Psoas muscle (tissue), 8 donors: Measurements from ENCODE around the gene CLK2. TPM values are rescaled to one million over a fixed set of nuclear protein-coding genes. Genes with fewer than 3 reads are reported as not detected.
"Not testable (repeated sequence)": the region's sequence is repeated elsewhere in the genome, so short reads cannot be mapped to it uniquely, and the experiment has no call there.

Source experiments
- ATAC-seq, 4 donors: fragments of 200-7000 bp; cut with Tn5 transposase; one replicate each; pipeline ENCODE4 v1.9.1; 2020; ENCODE audit warnings: moderate library complexity in 3 of 4, mild to moderate bottlenecking in 2 of 4
- DNase-seq, 2 donors: peaks; one replicate each; pipeline ENCODE4 v3.0.0-alpha.2; 2020
- H3K27ac ChIP-seq: fragments of 200-600 bp; one replicate; pipeline ENCODE4 v1.8.0; 2022
- H3K27me3 ChIP-seq, 3 donors: fragments of 200-600 bp in 1 of 3; one replicate each; pipeline versions ENCODE4 v1.6.1 to v1.8.0; 2013 to 2022; ENCODE audit warnings: low read length in 2 of 3, mild to moderate bottlenecking in 2 of 3, moderate library complexity in 1 of 3; ENCODE audit not compliant: insufficient read depth in 3 of 3
- H3K36me3 ChIP-seq, 2 donors: fragments of 200-600 bp in 1 of 2; one replicate each; pipeline versions ENCODE4 v1.6.1 to v1.8.0; 2013 to 2022; ENCODE audit warnings: low read depth in 1 of 2, mild to moderate bottlenecking in 1 of 2, moderate library complexity in 1 of 2; ENCODE audit not compliant: insufficient read depth in 1 of 2
- H3K4me1 ChIP-seq: fragments of 200-600 bp; one replicate; pipeline ENCODE4 v1.8.0; 2022
- H3K4me3 ChIP-seq: fragments of 200-600 bp; one replicate; pipeline ENCODE4 v1.8.0; 2022; ENCODE audit warnings: mild to moderate bottlenecking
- H3K9me3 ChIP-seq: fragments of 200-600 bp; one replicate; pipeline ENCODE4 v1.8.0; 2022
- WGBS, 3 donors: extraction: QIAGEN DNeasy Blood & Tissue Kit; methylation state at CpG; one replicate each; pipeline versions ENCODE4 v1.1.6 to v1.1.7; 2013; 5-methylcytosine and 5-hydroxymethylcytosine counted together
- intact Hi-C, 2 donors: fragments of 100-400 bp; cut with DNase I; formaldehyde crosslinking; loops; one replicate each; pipeline versions ENCODE4 v1.11.0 to v1.14.2; 2022
- polyA plus RNA-seq, 3 donors: library from polyadenylated mRNA; stranded (reverse); fragments of 200-250 nt; gene quantifications; one replicate each; pipeline ENCODE4 v1.2.3, GENCODE V29; 2013
- total RNA-seq, 4 donors: library from RNA; stranded (reverse); fragmentation: NEBNext Ultra II Directional in 2 of 4; extraction: Animal tissue kit (Norgen Biotek cat#: 25700) in 2 of 4; gene quantifications; one replicate each; pipeline versions ENCODE4 v1.2.1 to v1.2.4, GENCODE V29; 2021 to 2023
- TF ChIP-seq, protein P1 (sequence below): fragments of 200-600 bp; IDR thresholded peaks from one replicate; pipeline ENCODE4 v1.8.0; 2022; ENCODE audit warnings: antibody characterized with exemption
- donor health status: healthy with polysubstance abuse.
- donor health status: DM: no; HTN: no; CAD: no; lungs with moderate emphysema.
- donor health status: Bipolar disorder and iron deficiency.
- donor health status: healthy.
- donor health status: DM: yes; HTN: yes; CAD: no.
- donor health status: DM: no; HTN: no; CAD: no.
- donor health status: DM: no; HTN: no; CAD: no.
- donor health status: DM: yes; HTN: yes; CAD: no.

The CLK2 gene
- total and polyA plus RNA-seq, 7 donors: 11.7 to 28.5 (median 20.9) TPM

DNA sequence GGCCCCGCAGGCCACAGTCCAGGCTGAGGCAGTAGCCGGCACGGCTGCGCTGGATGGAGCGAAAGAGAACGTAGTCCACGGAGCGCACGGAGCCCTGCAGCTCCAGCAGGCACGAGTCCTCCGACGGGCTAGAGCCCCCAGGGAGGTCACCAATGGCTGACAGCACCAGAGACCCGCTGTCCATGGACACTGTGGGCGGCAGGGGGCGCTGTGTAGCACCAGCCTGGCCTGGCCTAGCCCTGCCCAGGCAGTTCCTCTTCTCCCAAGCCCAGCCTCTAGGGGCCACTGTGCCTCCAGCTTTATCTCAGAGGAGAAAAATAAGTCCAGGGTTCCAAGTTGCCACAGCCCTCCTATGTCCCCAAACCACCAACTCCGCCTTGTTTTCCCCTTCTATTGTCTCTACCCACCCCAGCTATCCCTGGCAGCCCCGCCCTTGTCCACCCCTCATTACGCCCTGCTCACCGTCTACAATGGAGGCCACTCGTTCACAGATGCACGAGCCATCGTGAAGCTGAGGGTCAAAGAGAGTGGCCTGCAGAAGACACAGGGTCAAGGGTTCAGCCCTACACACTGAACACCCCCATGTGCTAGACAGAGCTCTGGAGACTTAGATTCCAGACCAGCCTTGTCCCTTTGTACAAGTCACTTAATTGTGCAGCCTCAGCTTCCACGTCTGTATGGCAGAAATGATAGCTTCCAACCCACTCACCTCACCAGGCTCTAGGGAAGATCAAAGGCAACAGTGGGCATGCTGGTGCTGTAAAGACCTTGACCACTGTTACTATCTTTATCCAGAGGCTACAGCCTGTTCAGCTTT, 22.5 kb downstream of the CLK2 start:
- intact Hi-C loops: loop anchor here (1.0 to 5.0 kb wide), 4 partner anchors 71 to 341 kb away; partner anchors contain the start of gene RUSC1 (in 1 of the 2)
- peak overlapping the region; percentile 40 for H3K4me3 ChIP-seq

GRCh38 chr1:155250246-155250632, 23.1 kb downstream of the CLK2 start:
- Histone ChIP-seq H3K4me3 (peak overlapping the region; percentile 40), H3K27ac (no peak overlapping the region), H3K9me3 (no peaks in the 10 kb centered on the region), H3K4me1 (peaks cover 15% of the 10 kb centered on the region), H3K27me3 (no peaks in the 10 kb centered on the region), H3K36me3 (peaks cover 0 to 23% of the 10 kb centered on the region in 2 donors)
- TF ChIP-seq, protein P1, sequence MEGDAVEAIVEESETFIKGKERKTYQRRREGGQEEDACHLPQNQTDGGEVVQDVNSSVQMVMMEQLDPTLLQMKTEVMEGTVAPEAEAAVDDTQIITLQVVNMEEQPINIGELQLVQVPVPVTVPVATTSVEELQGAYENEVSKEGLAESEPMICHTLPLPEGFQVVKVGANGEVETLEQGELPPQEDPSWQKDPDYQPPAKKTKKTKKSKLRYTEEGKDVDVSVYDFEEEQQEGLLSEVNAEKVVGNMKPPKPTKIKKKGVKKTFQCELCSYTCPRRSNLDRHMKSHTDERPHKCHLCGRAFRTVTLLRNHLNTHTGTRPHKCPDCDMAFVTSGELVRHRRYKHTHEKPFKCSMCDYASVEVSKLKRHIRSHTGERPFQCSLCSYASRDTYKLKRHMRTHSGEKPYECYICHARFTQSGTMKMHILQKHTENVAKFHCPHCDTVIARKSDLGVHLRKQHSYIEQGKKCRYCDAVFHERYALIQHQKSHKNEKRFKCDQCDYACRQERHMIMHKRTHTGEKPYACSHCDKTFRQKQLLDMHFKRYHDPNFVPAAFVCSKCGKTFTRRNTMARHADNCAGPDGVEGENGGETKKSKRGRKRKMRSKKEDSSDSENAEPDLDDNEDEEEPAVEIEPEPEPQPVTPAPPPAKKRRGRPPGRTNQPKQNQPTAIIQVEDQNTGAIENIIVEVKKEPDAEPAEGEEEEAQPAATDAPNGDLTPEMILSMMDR: no peak
- DNase-seq: no peak
- no peak for ATAC-seq
- intact Hi-C loops: loop anchor here (1.0 to 5.0 kb wide), 4 partner anchors 72 to 342 kb away; partner anchors contain the start of gene RUSC1 (in 1 of the 2)
- 30 to 36% (median 35%) methylated on average over 17 to 28 of the region's 28 CpGs for WGBS, 3 donors

More for the DNA sequence above, 22.5 kb downstream of the CLK2 start:
- ATAC-seq: peak; percentile 84 to 91 (median 88)
- peaks cover 14% of the 10 kb centered on the region for H3K4me1 ChIP-seq
- TF ChIP-seq, protein P1: peak; percentile 99
- peaks cover 0 to 23% of the 10 kb centered on the region in 2 donors for H3K36me3 ChIP-seq
- H3K9me3 ChIP-seq: no peaks in the 10 kb centered on the region
- DNase-seq: peak; percentile 93 to 96
- H3K27me3 ChIP-seq: no peaks in the 10 kb centered on the region
- no peak overlapping the region for H3K27ac ChIP-seq
- 22 to 27% (median 24%) methylated on average over 20 to 23 of the region's 23 CpGs for WGBS, 3 donors

DNA sequence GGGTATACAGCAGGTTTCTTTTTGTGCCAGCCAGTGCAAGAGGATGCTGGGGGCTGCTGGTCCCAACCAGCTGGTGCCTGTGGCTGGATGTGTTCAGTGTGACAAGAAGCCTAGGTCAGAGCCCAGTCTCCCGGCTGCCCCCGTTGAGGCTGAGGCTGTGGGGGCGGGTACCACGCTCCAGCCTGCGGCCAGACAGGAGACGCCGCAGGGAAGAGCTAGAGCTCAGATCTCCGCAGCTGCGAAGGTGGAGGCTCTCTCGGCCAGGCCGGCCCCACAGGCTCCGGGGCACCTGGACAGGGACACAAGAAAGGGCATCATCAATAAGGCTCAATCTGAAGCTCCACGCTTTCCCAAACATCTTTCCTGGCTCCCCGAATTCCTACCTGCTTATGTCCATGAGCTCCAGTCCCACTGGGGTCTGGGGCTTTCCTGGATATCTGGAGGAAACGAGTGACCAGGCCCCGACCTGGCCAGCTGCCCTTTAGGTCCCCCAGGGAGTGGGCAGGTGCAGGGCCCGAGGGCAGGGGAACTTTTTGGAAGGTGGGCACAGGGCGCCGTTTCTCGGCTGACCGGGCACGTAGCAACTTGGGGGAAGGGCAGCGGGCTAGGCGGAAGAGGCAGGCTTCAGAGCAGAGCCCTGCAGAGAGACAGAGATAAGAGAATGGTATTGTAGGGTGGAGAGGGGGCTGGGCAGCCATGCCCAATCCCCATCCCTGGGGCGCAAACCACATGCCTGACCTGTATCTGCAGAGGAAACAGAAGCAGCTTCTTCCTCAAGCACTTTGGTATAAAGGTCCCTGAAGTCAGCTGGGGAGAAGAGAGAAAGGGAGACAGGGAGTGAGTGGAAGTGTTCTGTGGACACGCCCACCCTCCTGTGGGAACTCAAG, 25.4 kb downstream of the CLK2 start:
- TF ChIP-seq, protein P1: no peak
- intact Hi-C loops: no loop called here
- H3K4me1 ChIP-seq: peaks cover 16% of the 10 kb centered on the region
- ATAC-seq (no peak), DNase-seq (no peak)
- no peak overlapping the region for H3K27ac ChIP-seq
- WGBS, 3 donors: 86 to 89% (median 88%) methylated on average over 26 of the region's 26 CpGs
- H3K36me3 ChIP-seq: peaks cover 0 to 23% of the 10 kb centered on the region in 2 donors
- no peaks in the 10 kb centered on the region for H3K27me3 ChIP-seq
- H3K4me3 ChIP-seq: no peak overlapping the region
- H3K9me3 ChIP-seq: no peaks in the 10 kb centered on the region

DNA sequence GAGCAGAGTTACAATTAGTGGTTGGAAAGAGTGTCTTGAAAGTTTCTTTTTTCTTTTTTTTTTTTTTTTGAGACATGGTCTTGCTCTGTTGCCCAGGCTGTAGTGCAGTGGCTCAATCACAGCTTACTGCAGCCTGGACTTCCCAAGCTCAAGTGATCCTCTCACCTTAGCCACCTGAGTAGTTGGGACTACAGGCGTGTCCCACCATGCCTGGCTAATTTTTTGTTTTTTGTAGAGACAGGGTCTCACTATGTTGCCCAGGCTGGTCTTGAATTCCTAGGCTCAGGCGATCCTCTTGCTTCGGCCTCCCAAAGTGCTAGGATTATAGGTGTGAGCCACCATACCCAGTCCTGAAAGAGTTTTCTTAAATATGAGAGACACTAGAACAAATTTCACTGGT, 26.5 kb downstream of the CLK2 start:
- 95 to 98% (median 96%) methylated on average over 3 of the region's 3 CpGs for WGBS, 3 donors
- H3K4me1 ChIP-seq: peaks cover 16% of the 10 kb centered on the region
- H3K27ac ChIP-seq, H3K27me3 ChIP-seq, ATAC-seq, intact Hi-C loops, H3K4me3 ChIP-seq, DNase-seq, H3K9me3 ChIP-seq: not testable (repeated sequence)
- H3K36me3 ChIP-seq: peaks cover 0 to 23% of the 10 kb centered on the region in 2 donors

- peak overlapping the region; percentile 69 for H3K4me3 ChIP-seq
- no peaks in the 10 kb centered on the region for H3K9me3 ChIP-seq
- 48 to 57% (median 53%) methylated on average over 8 of the region's 8 CpGs for WGBS, 3 donors
- DNase-seq: no peak
- peak; percentile 1 to 5 (median 2) for ATAC-seq
- intact Hi-C loops: no loop called here
- peak overlapping the region; percentile 91 for H3K27ac ChIP-seq
- no peaks in the 10 kb centered on the region for H3K27me3 ChIP-seq
- TF ChIP-seq, protein P1: no peak
- H3K36me3 ChIP-seq: peaks cover 0 to 23% of the 10 kb centered on the region in 2 donors
- peaks cover 16% of the 10 kb centered on the region for H3K4me1 ChIP-seq
These were observed 28.2 kb downstream of the CLK2 start for GRCh38 chr1:155245163-155245524.
